HL-60/S4 (cell line): ENCODE data around the gene KLK14.

ENCODE experiments used
- in situ Hi-C: fragments of 300-500 bp; cut with MboI; formaldehyde crosslinking; loops from 2 replicates; pipeline ENCODE4 v1.14.3; 2022; ENCODE audit warnings: low sequenced_read_pairs

KLK14 gene

GRCh38 chr19:51108805-51109146 lies 26.1 kb upstream of the KLK14 start:
- in situ Hi-C loops, result no loop called here

GRCh38 chr19:51108066-51108804 lies 25.5 kb upstream of the KLK14 start, which contains the start of gene CTU1:
Gene CTU1 (minus strand): TSS chr19:51108409. CDS start chr19:51104569, 3,840 bp downstream.
- in situ Hi-C loops, result no loop called here

GRCh38 chr19:51107406-51108065 lies 24.8 kb upstream of the KLK14 start:
- in situ Hi-C loops, result no loop called here

GRCh38 chr19:51103926-51104341 lies 21.2 kb upstream of the KLK14 start:
- in situ Hi-C loops, result no loop called here

GRCh38 chr19:51102991-51103390 lies 20.3 kb upstream of the KLK14 start:
- in situ Hi-C loops, result no loop called here

- in situ Hi-C loops, result no loop called here
These were observed 18.6 kb upstream of the KLK14 start for GRCh38 chr19:51101171-51101865.

- in situ Hi-C loops, result no loop called here
These were observed 17.9 kb upstream of the KLK14 start for GRCh38 chr19:51100601-51101000.

- in situ Hi-C loops, result no loop called here
These were observed 16.3 kb upstream of the KLK14 start for GRCh38 chr19:51099047-51099382.

GRCh38 chr19:51098365-51099046 lies 15.8 kb upstream of the KLK14 start:
- in situ Hi-C loops, result no loop called here

GRCh38 chr19:51097796-51098195 lies 15.1 kb upstream of the KLK14 start:
- in situ Hi-C loops, result no loop called here

- in situ Hi-C loops, result no loop called here
These were observed 14.6 kb upstream of the KLK14 start for GRCh38 chr19:51097166-51097738.

GRCh38 chr19:51096473-51097165 lies 13.9 kb upstream of the KLK14 start:
- in situ Hi-C loops, result no loop called here

- in situ Hi-C loops, result no loop called here
These were observed 12.1 kb upstream of the KLK14 start for GRCh38 chr19:51094696-51095279.

GRCh38 chr19:51093510-51094345 lies 11.0 kb upstream of the KLK14 start:
- in situ Hi-C loops, result no loop called here

- in situ Hi-C loops, result no loop called here
These were observed 10.4 kb upstream of the KLK14 start for GRCh38 chr19:51093101-51093500.

GRCh38 chr19:51091895-51092873 lies 9.5 kb upstream of the KLK14 start:
- in situ Hi-C loops, result no loop called here

GRCh38 chr19:51091126-51091525 lies 8.4 kb upstream of the KLK14 start:
- in situ Hi-C loops, result no loop called here

GRCh38 chr19:51090471-51090870 lies 7.8 kb upstream of the KLK14 start:
- in situ Hi-C loops, result no loop called here
